HCT116 (cell line): ENCODE measurements around the gene SPPL2B. TPM values are rescaled to one million over a fixed set of nuclear protein-coding genes. Genes with fewer than 3 reads are reported as not detected.

Source experiments
- ATAC-seq: fragments of 200-7000 bp; cut with Tn5 transposase; 2 replicates; pipeline ENCODE4 v1.9.1; 2020; ENCODE audit warnings: mild to moderate bottlenecking, moderate library complexity
- BruUV-seq: library from RNA; stranded (reverse); fragments of 400-500 nt; replicated peaks from 2 replicates; lab custom pipeline; 2021; lab: Mats Ljungman, UMichigan
- CTCF ChIA-PET: fragments of 300-600 bp; sonication (Branson Sonifier 250); formaldehyde crosslinking; loops from one replicate; lab custom pipeline; 2021; ENCODE audit warnings: antibody characterized with exemption; lab: Charles Lee
- POLR2A ChIA-PET: fragments of 300-600, 350-600 bp; sonication (Branson Sonifier 250); formaldehyde crosslinking; loops from one replicate; lab custom pipeline; 2021; ENCODE audit warnings: antibody characterized with exemption; lab: Charles Lee
- RAD21 ChIA-PET, 2 experiments: fragments of 300-600 bp; sonication (Branson Sonifier 250); formaldehyde crosslinking; loops; one replicate each; lab custom pipeline; 2023; ENCODE audit warnings: low total read pairs in 2 of 2; ENCODE audit not compliant: uncharacterized antibody in 2 of 2, unreplicated experiment in 2 of 2, low non-redundant PET in 1 of 2; lab: Charles Lee
- DNase-seq: peaks from one replicate; pipeline ENCODE4 v3.0.0-alpha.2; 2010; ENCODE audit warnings: low read depth, low spot score
- H2AFZ ChIP-seq: fragments of 200-600 bp; shearing (Covaris generic), sonication (generic); 2 replicates; pipeline ENCODE4 v1.6.1; 2017; ENCODE audit warnings: low read depth, mixed run types, mixed read lengths, antibody characterized with exemption, low read length; ENCODE audit not compliant: poor library complexity, severe bottlenecking
- H3K27ac ChIP-seq: 2 replicates; pipeline ENCODE4 v1.5.1; 2012; ENCODE audit warnings: low read depth, low read length
- H3K27me3 ChIP-seq: fragments of 200-600 bp; sonication (generic); 2 replicates; pipeline ENCODE4 v1.6.1; 2016; ENCODE audit warnings: mixed run types, low read length, mixed read lengths; ENCODE audit not compliant: insufficient read depth
- H3K36me3 ChIP-seq, 2 experiments: fragments of 200-500 bp in 1 of 2; fragments of 200-600 bp in 1 of 2; sonication (Bioruptor generic) in 1 of 2; sonication (generic) in 1 of 2; 2 replicates each; pipeline versions ENCODE4 v1.5.1 to v1.6.1; 2014 to 2016; ENCODE audit warnings: low read length in 2 of 2, inconsistent platforms in 1 of 2, mixed read lengths in 1 of 2, mixed run types in 1 of 2; ENCODE audit not compliant: insufficient read depth in 2 of 2, control insufficient read depth in 1 of 2
- H3K4me1 ChIP-seq, 2 experiments: fragments of 200-600 bp in 1 of 2; sonication (generic) in 1 of 2; 2 replicates each; pipeline versions ENCODE4 v1.5.1 to v1.6.1; 2012 to 2017; ENCODE audit warnings: low read length in 2 of 2, inconsistent platforms in 1 of 2, mild to moderate bottlenecking in 1 of 2, mixed read lengths in 1 of 2, mixed run types in 1 of 2, moderate library complexity in 1 of 2; ENCODE audit not compliant: insufficient read depth in 2 of 2, control insufficient read depth in 1 of 2
- H3K4me2 ChIP-seq: fragments of 200-600 bp; sonication (generic); 2 replicates; pipeline ENCODE4 v1.6.1; 2017; ENCODE audit warnings: mixed run types, low read length, mixed read lengths
- H3K4me3 ChIP-seq, 2 experiments: fragments of 200-600 bp in 1 of 2; sonication (generic) in 1 of 2; replicated peaks in 1 of 2; 2 replicates each; pipeline ENCODE4 v1.5.1; 2011 to 2016; ENCODE audit warnings: low read length in 2 of 2, control low read depth in 1 of 2, low read depth in 1 of 2, mild to moderate bottlenecking in 1 of 2, mixed read lengths in 1 of 2, mixed run types in 1 of 2
- H3K79me2 ChIP-seq: fragments of 200-600 bp; sonication (generic); 2 replicates; pipeline ENCODE4 v1.6.1; 2017; ENCODE audit warnings: mild to moderate bottlenecking, mixed run types, low read length, moderate library complexity, mixed read lengths; ENCODE audit not compliant: insufficient read depth
- H3K9ac ChIP-seq: fragments of 200-600 bp; sonication (generic); 2 replicates; pipeline ENCODE4 v1.6.1; 2016; ENCODE audit warnings: low read length, mixed read lengths
- H3K9me2 ChIP-seq: fragments of 200-600 bp; sonication (generic), shearing (Covaris generic); 2 replicates; pipeline ENCODE4 v1.6.1; 2017; ENCODE audit warnings: mixed run types, mild to moderate bottlenecking, moderate library complexity; ENCODE audit not compliant: insufficient read depth
- H3K9me3 ChIP-seq, 2 experiments: fragments of 200-500 bp in 1 of 2; fragments of 200-600 bp in 1 of 2; sonication (Bioruptor generic) in 1 of 2; sonication (generic) in 1 of 2; 2 replicates each; pipeline ENCODE4 v1.6.1; 2014 to 2017; ENCODE audit warnings: low read length in 2 of 2, mixed read lengths in 2 of 2, inconsistent platforms in 1 of 2, low read depth in 1 of 2, mild to moderate bottlenecking in 1 of 2, mixed run types in 1 of 2, moderate library complexity in 1 of 2; ENCODE audit not compliant: control insufficient read depth in 1 of 2, insufficient read depth in 1 of 2
- H4K20me1 ChIP-seq: fragments of 200-600 bp; sonication (generic), shearing (Covaris generic); 2 replicates; pipeline ENCODE4 v1.6.1; 2017; ENCODE audit warnings: mixed run types, mild to moderate bottlenecking, moderate library complexity; ENCODE audit not compliant: insufficient read depth
- RAD21 ChIP-seq: IDR thresholded peaks from 2 replicates; pipeline ENCODE4 v1.6.1; 2012; ENCODE audit warnings: low read depth, mild to moderate bottlenecking
- intact Hi-C: fragments of 100-400 bp; cut with micrococcal nuclease; formaldehyde crosslinking; loops from 2 replicates; pipeline ENCODE4 v1.10.0; 2022
- total RNA-seq: library from RNA; stranded (reverse); gene quantifications from one replicate; pipeline ENCODE4 v1.2.1, GENCODE V29; 2021; ENCODE audit not compliant: unreplicated experiment
- TF ChIP-seq, protein P1 (sequence below): IDR thresholded peaks from 2 replicates; pipeline ENCODE4 v1.6.1; 2011; ENCODE audit warnings: mild to moderate bottlenecking, low read length, moderate library complexity; ENCODE audit not compliant: insufficient replicate concordance; ENCODE audit errors: extremely low read depth
- TF ChIP-seq, protein P2 (sequence below), 3 experiments: fragments of 200-600 bp in 1 of 3; sonication (generic) in 1 of 3; IDR thresholded peaks in 2 of 3; conservative IDR thresholded peaks in 1 of 3; 2 replicates each; pipeline ENCODE4 v1.5.1; 2012 to 2017; ENCODE audit warnings: low read depth in 2 of 3, low read length in 2 of 3, antibody characterized with exemption in 1 of 3, borderline replicate concordance in 1 of 3, control low read depth in 1 of 3, mild to moderate bottlenecking in 1 of 3, mixed read lengths in 1 of 3, mixed run types in 1 of 3, moderate library complexity in 1 of 3; ENCODE audit not compliant: insufficient read depth in 1 of 3

The SPPL2B gene
- total RNA-seq, 1 experiment from 2014 or later = 83.1 TPM

DNA sequence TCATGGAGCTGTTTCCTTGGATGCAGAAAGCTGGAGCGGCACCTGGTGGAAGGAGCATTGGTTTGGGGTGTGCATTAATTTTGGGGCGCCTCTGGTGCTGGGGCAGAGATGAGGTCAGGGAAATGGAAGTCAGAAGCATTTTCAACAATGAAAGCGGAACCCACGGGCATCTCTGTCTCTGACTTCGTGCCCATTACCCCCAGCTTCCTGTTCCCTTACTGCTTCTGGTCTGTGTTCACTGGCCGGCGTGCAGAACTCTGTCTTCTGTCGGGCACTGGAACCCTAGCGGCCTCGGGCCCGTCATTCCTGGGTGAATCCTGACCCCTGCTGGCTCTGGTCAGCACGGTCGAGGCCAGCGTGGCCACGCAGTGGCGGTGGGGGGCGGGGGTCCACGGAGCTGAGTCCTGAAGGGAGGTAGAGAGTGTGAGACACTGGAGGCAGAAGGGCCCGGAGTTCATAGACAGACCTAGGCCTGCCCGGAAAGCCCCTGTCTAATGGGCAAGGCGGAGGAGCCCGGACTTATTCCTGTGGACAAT, 12.6 kb upstream of the SPPL2B start:
- no peaks in the 10 kb centered on the region for H3K27me3 ChIP-seq
- ChIA-PET POLR2A (no interaction called here), RAD21 (interaction anchor here in 1 of 2 experiments (0.6 kb wide), 1 partner anchor 80 kb away, joined by 3 read pairs; the partner anchor contains the start of gene PLEKHJ1), CTCF (no interaction called here)
- ATAC-seq = peak; percentile 60
- no peak overlapping the region for H3K4me2 ChIP-seq
- DNase-seq = no peak
- TF ChIP-seq, protein P1, sequence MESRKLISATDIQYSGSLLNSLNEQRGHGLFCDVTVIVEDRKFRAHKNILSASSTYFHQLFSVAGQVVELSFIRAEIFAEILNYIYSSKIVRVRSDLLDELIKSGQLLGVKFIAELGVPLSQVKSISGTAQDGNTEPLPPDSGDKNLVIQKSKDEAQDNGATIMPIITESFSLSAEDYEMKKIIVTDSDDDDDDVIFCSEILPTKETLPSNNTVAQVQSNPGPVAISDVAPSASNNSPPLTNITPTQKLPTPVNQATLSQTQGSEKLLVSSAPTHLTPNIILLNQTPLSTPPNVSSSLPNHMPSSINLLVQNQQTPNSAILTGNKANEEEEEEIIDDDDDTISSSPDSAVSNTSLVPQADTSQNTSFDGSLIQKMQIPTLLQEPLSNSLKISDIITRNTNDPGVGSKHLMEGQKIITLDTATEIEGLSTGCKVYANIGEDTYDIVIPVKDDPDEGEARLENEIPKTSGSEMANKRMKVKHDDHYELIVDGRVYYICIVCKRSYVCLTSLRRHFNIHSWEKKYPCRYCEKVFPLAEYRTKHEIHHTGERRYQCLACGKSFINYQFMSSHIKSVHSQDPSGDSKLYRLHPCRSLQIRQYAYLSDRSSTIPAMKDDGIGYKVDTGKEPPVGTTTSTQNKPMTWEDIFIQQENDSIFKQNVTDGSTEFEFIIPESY = no peak
- TF ChIP-seq, protein P2, sequence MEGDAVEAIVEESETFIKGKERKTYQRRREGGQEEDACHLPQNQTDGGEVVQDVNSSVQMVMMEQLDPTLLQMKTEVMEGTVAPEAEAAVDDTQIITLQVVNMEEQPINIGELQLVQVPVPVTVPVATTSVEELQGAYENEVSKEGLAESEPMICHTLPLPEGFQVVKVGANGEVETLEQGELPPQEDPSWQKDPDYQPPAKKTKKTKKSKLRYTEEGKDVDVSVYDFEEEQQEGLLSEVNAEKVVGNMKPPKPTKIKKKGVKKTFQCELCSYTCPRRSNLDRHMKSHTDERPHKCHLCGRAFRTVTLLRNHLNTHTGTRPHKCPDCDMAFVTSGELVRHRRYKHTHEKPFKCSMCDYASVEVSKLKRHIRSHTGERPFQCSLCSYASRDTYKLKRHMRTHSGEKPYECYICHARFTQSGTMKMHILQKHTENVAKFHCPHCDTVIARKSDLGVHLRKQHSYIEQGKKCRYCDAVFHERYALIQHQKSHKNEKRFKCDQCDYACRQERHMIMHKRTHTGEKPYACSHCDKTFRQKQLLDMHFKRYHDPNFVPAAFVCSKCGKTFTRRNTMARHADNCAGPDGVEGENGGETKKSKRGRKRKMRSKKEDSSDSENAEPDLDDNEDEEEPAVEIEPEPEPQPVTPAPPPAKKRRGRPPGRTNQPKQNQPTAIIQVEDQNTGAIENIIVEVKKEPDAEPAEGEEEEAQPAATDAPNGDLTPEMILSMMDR (IDR thresholded peaks at IDR 0.05 in 2 of 3, conservative IDR thresholded peaks at IDR 0.05 in 1 of 3; ENCODE audit: borderline replicate concordance in 1 of 3, insufficient read depth in 1 of 3, low read depth in 2 of 3, low read length in 2 of 3) = peak; percentile 32 to 49 (median 35); a peak in 4 of 6 replicates
- peak; percentile 63 for TF ChIP-seq RAD21
- H3K79me2 ChIP-seq = no peaks in the 10 kb centered on the region
- H3K9me3 ChIP-seq = no peaks in the 10 kb centered on the region; a peak in 1 of 4 replicates
- H3K4me3 ChIP-seq = no peak overlapping the region
- no peak overlapping the region for H3K27ac ChIP-seq
- no peaks in the 10 kb centered on the region for H3K36me3 ChIP-seq
- no peaks in the 10 kb centered on the region for H4K20me1 ChIP-seq
- no peak overlapping the region for H2AFZ ChIP-seq
- BruUV-seq = no TSS peak
- no peak overlapping the region for H3K9ac ChIP-seq
- no peaks in the 10 kb centered on the region for H3K4me1 ChIP-seq
- intact Hi-C loops = no loop called here
- no peaks in the 10 kb centered on the region for H3K9me2 ChIP-seq
